Pancreas (tissue), 10 donors: ENCODE results near the gene PLEKHH3. TPM values are rescaled to one million over a fixed set of nuclear protein-coding genes. Genes with fewer than 3 reads are reported as not detected.

Experiments used
- ATAC-seq, 4 donors: fragments of 200-7000 bp; cut with Tn5 transposase; one replicate each; pipeline versions ENCODE4 v1.8.0 to v1.9.1; 2020; ENCODE audit warnings: mild to moderate bottlenecking in 4 of 4, moderate library complexity in 4 of 4
- DNase-seq, 6 donors: peaks; one replicate each; pipeline ENCODE4 v3.0.0-alpha.2; 2020
- FAIRE-seq: peaks from 2 replicates; lab custom pipeline; 2012; peaks lifted over from hg19 to GRCh38; lab: Jason Lieb, UNC
- H3K27ac ChIP-seq, 4 donors: fragments of 200-600 bp; sonication (generic); 1 replicate in 3 of 4; 2 replicates in 1 of 4; pipeline versions ENCODE4 v1.5.0 to v1.8.0; 2020
- H3K27me3 ChIP-seq, 4 donors: fragments of 200-600 bp; one replicate each; pipeline ENCODE4 v1.8.0; 2021
- H3K36me3 ChIP-seq, 3 donors: fragments of 200-600 bp; sonication (generic) in 1 of 3; one replicate each; pipeline versions ENCODE4 v1.5.0 to v1.8.0; 2020 to 2021
- H3K4me1 ChIP-seq, 3 donors: fragments of 200-600 bp; one replicate each; pipeline ENCODE4 v1.8.0; 2021
- H3K4me3 ChIP-seq, 4 donors: fragments of 200-600 bp; sonication (generic) in 2 of 4; one replicate each; pipeline versions ENCODE4 v1.5.0 to v1.8.0; 2020 to 2021
- H3K9me3 ChIP-seq, 4 donors: fragments of 200-600 bp; one replicate each; pipeline ENCODE4 v1.8.0; 2021
- CTCF ChIP-seq, 4 donors: fragments of 200-600 bp; sonication (generic) in 3 of 4; IDR thresholded peaks; one replicate each; pipeline versions ENCODE4 v1.5.0 to v1.8.0; 2021; ENCODE audit warnings: antibody characterized with exemption in 4 of 4
- WGBS, 2 donors: extraction: QIAGEN DNeasy Blood & Tissue Kit; methylation state at CpG; one replicate each; pipeline ENCODE4 v1.1.7; 2013; 5-methylcytosine and 5-hydroxymethylcytosine counted together
- intact Hi-C, 3 donors: fragments of 100-400 bp; cut with DNase I; formaldehyde crosslinking; loops; one replicate each; pipeline versions ENCODE4 v1.11.1 to v1.14.2; 2022
- polyA plus RNA-seq, 2 donors: library from polyadenylated mRNA; stranded (reverse); fragments of 200-250 nt; gene quantifications; one replicate each; pipeline ENCODE4 v1.2.3, GENCODE V29; 2013
- total RNA-seq, 6 donors: library from RNA; stranded (reverse); fragmentation: NEBNext Ultra II Directional in 4 of 6; extraction: Animal tissue kit (Norgen Biotek cat#: 25700) in 4 of 6; gene quantifications; one replicate each; pipeline versions ENCODE4 v1.2.1 to v1.2.4, GENCODE V29; 2021 to 2023
- donor health status: healthy with polysubstance abuse.
- donor health status: DM: no; HTN: no; CAD: no; lungs with moderate emphysema.
- donor health status: DM: no; HTN: no; CAD: no.
- donor health status: control.
- donor health status: control.
- donor health status: Bipolar disorder and iron deficiency.
- donor health status: DM: yes; HTN: yes; CAD: no.
- donor health status: DM: no; HTN: no; CAD: no.
- donor health status: DM: no; HTN: no; CAD: no.
- donor health status: DM: yes; HTN: yes; CAD: no.

The PLEKHH3 gene
- total and polyA plus RNA-seq, 8 donors, result 24.7 to 215 (median 59.0) TPM

DNA sequence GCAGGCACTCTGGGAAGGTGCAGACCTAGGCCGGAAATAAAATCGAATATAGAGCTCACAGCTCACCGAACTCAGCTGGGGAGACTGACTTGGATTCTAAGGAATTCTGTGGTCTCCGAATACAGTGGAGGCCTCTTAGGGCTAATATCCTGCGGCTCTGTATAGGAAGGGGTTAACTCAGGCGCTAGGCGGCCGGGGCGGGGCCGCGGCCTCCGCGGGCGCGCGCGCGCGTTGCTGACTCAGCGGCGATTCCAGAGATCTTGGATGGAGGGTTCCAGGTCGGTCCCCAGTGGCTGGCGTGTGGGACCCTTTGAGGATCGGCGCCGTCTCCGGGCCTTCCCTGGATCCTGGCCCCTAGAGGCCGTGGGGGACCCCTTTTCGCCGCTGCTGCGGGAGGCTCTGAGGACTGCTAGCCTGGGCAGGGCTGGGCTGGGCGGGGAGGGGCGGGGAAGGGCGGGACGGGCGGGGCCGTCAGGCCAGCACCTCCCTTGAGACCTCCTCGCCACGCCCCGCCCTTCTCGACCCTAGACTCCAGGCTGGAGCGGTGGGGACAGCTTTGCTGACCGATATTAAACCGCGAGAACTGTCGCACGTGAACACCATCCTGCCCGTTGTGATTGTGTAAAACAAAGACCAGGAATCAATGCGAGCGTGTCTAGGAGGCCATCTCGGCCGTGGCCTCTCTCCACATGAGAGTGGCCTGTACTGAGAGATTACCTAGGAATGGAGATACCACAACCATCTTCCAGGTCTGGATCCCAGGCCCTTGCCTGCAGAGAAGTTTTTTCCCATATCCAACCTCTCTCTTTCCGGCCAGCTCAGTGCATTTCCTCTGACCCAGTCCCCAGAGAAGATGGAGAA lies 1.4 kb upstream of the PLEKHH3 start:
- peaks cover 0 to 6% (median 0%) of the 10 kb centered on the region in 3 donors for H3K36me3 ChIP-seq
- intact Hi-C loops, result loop anchor here in 1 of 3 donors (10.0 kb wide), 1 partner anchor 53 kb away; no protein-coding TSS in a partner anchor
- peak; percentile 86 to 93 (median 90) for DNase-seq
- no peak for FAIRE-seq
- peaks cover 6 to 36% (median 17%) of the 10 kb centered on the region in 3 donors for H3K4me1 ChIP-seq
- H3K27me3 ChIP-seq, result no peaks in the 10 kb centered on the region
- H3K27ac ChIP-seq, result peak overlapping the region; percentile 52 to 97 (median 88)
- WGBS, 2 donors, result 0 to 1% methylated on average over 41 to 53 of the region's 53 CpGs
- ATAC-seq, result peak; percentile 38 to 58 (median 50)
- peak overlapping the region; percentile 31 to 92 (median 75) for H3K4me3 ChIP-seq
- no peaks in the 10 kb centered on the region for H3K9me3 ChIP-seq
- TF ChIP-seq CTCF (IDR thresholded peaks at IDR 0.05), result no peak

DNA sequence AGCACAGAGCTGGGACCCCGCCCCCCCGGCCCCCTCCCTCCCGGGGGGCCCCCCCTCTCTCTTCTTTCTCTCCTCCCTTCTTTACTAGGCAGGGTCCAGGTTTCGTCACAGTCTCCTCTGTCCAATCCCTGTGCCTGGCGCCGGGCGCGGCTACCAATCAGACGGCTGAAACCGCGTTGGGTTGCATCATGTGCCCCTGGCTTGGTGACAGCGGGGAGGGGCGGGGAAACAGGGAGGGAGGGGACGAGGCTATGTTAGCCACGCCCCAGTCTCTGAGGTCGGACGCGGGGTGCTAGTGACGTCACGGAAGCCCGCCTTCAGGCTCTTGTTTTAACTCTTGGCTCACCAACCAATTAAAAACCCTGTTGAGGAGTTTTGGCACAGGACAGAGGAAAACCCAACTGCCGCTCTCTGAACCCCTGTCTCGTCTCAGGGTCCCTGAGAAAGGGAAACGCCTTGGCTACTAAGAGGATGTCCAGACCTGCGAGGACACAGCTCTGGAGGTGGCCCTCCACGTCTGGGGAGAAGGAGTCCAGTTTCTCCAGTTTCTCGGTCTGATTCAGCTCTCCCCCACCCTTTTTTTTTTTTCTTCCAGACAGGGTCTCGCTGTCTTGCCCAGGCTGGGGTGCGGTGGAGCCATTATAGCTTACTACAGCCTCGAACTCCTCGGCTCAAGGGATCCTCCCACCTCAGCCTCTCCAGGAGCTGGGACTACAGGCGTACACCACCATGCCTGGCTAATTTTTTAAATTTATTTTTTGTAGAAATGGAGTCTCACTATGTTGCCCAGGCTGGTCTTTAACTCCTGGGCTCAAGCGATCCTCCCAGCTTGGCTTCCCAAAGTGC lies 441 bp upstream of the PLEKHH3 start:
- Histone ChIP-seq H3K27me3 (no peaks in the 10 kb centered on the region), H3K36me3 (peaks cover under 1 to 15% (median 8%) of the 10 kb centered on the region in 3 donors), H3K9me3 (no peaks in the 10 kb centered on the region), H3K4me3 (peak overlapping the region; percentile 79 to 92 (median 85)), H3K27ac (peak overlapping the region; percentile 83 to 97 (median 90)), H3K4me1 (peaks cover 6 to 44% (median 19%) of the 10 kb centered on the region in 3 donors)
- FAIRE-seq (peak; percentile 81), ATAC-seq (peak; percentile 58 to 73 (median 65)), DNase-seq (peak; percentile 99 to 100 (median 100))
- intact Hi-C loops, result loop anchor here in 1 of 3 donors (10.0 kb wide), 1 partner anchor 52 kb away; no protein-coding TSS in a partner anchor
- WGBS, 2 donors, result 2% methylated on average over 32 to 33 of the region's 33 CpGs
- TF ChIP-seq CTCF (IDR thresholded peaks at IDR 0.05), result no peak

GRCh38 chr17:42675965-42676423 lies 800 bp downstream of the PLEKHH3 start:
- WGBS, 2 donors, result 0% methylated on average over 31 to 43 of the region's 43 CpGs
- peak overlapping the region; percentile 79 to 92 (median 85) for H3K4me3 ChIP-seq
- peaks cover 4 to 27% (median 13%) of the 10 kb centered on the region in 3 donors for H3K36me3 ChIP-seq
- H3K27me3 ChIP-seq, result no peaks in the 10 kb centered on the region
- intact Hi-C loops, result loop anchor here in 1 of 3 donors (10.0 kb wide), 1 partner anchor 51 kb away; no protein-coding TSS in a partner anchor
- FAIRE-seq, result no peak
- TF ChIP-seq CTCF (IDR thresholded peaks at IDR 0.05), result no peak
- peak in 5 of 6 donors; percentile 70 to 90 (median 82) for DNase-seq
- peak overlapping the region; percentile 73 to 93 (median 90) for H3K27ac ChIP-seq
- peaks cover 6 to 38% (median 16%) of the 10 kb centered on the region in 3 donors for H3K4me1 ChIP-seq
- H3K9me3 ChIP-seq, result no peaks in the 10 kb centered on the region
- peak; percentile 4 to 21 (median 13) for ATAC-seq

DNA sequence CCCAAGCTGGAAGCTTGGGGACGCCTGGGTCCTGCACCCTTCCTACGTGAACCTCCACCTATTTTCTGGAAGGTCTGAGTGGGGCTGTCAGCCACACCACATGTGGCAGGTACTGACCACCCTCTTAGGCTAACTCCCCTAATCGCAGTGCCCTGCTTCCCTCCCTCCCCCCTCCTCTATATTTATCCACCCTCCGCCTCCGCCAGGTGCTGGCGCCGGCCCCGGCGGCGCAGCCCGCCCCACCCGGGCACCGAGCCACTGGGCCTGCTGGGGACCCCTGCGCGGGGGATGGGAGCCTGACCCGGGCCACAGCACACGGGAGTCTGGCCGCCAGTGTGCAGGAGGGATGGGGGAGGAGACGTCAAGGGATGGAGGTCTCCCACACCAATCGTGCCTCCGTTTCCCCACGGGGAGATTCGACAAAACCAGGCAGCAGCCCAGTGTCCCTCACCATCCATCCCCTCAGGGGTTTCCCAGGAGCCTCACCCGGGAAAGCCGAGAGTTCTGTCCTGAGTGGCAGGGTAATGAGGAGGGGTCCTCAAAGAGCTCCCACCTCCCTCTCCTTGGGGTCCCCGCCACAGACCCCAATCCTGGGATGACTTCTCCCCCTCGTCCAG lies 1.3 kb downstream of the PLEKHH3 start:
- FAIRE-seq (no peak), ATAC-seq (peak; percentile 8 to 35 (median 22)), DNase-seq (peak; percentile 71 to 91 (median 85))
- TF ChIP-seq CTCF (IDR thresholded peaks at IDR 0.05), result no peak
- Histone ChIP-seq H3K9me3 (no peaks in the 10 kb centered on the region), H3K4me1 (peaks cover 6 to 38% (median 16%) of the 10 kb centered on the region in 3 donors), H3K36me3 (peaks cover 4 to 33% (median 18%) of the 10 kb centered on the region in 3 donors), H3K27me3 (no peaks in the 10 kb centered on the region), H3K27ac (peak overlapping the region; percentile 73 to 93 (median 90)), H3K4me3 (peak overlapping the region; percentile 79 to 92 (median 85))
- WGBS, 2 donors, result 0% methylated on average over 22 to 27 of the region's 27 CpGs
- intact Hi-C loops, result loop anchor here in 1 of 3 donors (10.0 kb wide), 1 partner anchor 51 kb away; no protein-coding TSS in a partner anchor
